Vagina (tissue), 2 donors: ENCODE measurements around the gene ASRGL1.
"Not testable (repeated sequence)": the region's sequence is repeated elsewhere in the genome, so short reads cannot be mapped to it uniquely, and the experiment has no call there.

ENCODE experiments used
- POLR2A ChIP-seq, 2 donors: fragments of 450-650 bp; IDR thresholded peaks; one replicate each; pipeline ENCODE4 v1.6.1; 2017; ENCODE audit warnings: antibody characterized with exemption in 2 of 2, mild to moderate bottlenecking in 2 of 2, moderate library complexity in 2 of 2
- TF ChIP-seq, protein P1 (sequence below), 3 experiments: fragments of 450-650 bp in 2 of 3; fragments of 200-600 bp in 1 of 3; sonication (generic) in 1 of 3; IDR thresholded peaks; one replicate each; pipeline ENCODE4 v1.5.1; 2017 to 2019; ENCODE audit warnings: antibody characterized with exemption in 3 of 3, mild to moderate bottlenecking in 2 of 3, moderate library complexity in 2 of 3

DNA sequence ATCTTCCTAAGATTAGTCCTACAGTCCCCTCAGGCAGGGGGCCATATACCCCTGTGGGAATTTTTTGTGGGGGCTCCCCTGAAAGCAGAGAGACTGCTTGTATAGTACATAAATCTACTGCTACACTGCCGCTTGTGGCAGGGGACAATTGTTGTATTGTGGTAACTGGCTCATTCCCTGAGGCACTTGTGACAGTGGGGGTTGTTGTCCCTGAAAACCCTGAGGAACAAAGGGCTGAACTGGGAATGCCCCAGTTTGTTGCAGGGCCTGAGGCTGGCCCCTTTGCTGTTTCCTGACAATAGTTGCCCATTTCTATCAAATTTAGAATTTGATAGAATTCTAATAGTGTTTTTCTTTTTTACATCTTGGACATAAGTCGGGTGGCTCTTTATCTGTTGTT lies 42.3 kb downstream of the ASRGL1 start:
- not testable (repeated sequence) for TF ChIP-seq POLR2A (IDR thresholded peaks at IDR 0.05)
- TF ChIP-seq, protein P1, sequence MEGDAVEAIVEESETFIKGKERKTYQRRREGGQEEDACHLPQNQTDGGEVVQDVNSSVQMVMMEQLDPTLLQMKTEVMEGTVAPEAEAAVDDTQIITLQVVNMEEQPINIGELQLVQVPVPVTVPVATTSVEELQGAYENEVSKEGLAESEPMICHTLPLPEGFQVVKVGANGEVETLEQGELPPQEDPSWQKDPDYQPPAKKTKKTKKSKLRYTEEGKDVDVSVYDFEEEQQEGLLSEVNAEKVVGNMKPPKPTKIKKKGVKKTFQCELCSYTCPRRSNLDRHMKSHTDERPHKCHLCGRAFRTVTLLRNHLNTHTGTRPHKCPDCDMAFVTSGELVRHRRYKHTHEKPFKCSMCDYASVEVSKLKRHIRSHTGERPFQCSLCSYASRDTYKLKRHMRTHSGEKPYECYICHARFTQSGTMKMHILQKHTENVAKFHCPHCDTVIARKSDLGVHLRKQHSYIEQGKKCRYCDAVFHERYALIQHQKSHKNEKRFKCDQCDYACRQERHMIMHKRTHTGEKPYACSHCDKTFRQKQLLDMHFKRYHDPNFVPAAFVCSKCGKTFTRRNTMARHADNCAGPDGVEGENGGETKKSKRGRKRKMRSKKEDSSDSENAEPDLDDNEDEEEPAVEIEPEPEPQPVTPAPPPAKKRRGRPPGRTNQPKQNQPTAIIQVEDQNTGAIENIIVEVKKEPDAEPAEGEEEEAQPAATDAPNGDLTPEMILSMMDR (IDR thresholded peaks at IDR 0.05), result not testable (repeated sequence)
